GM15510 (cell line): ENCODE results near the gene CIB2.

Experiments
- POLR2A ChIP-seq: IDR thresholded peaks from 3 replicates; pipeline ENCODE4 v1.6.1; 2011; ENCODE audit warnings: borderline replicate concordance; ENCODE audit not compliant: insufficient read length; ENCODE audit errors: extremely low read depth

CIB2 gene

GRCh38 chr15:78131295-78132061, at the start of gene CIB2:
TSS of gene CIB2 (minus strand) at chr15:78131445. CDS start at chr15:78131215, 230 bp downstream.
- peak; percentile 61 for TF ChIP-seq POLR2A

- no peak for TF ChIP-seq POLR2A
These were observed 48.7 kb upstream of the CIB2 start for GRCh38 chr15:78179906-78180305.

GRCh38 chr15:78179286-78179840, 48.1 kb upstream of the CIB2 start:
- no peak for TF ChIP-seq POLR2A

- TF ChIP-seq POLR2A: no peak
These were observed 46.8 kb upstream of the CIB2 start for GRCh38 chr15:78178064-78178463.

- no peak for TF ChIP-seq POLR2A
These were observed 46.2 kb upstream of the CIB2 start for GRCh38 chr15:78177447-78177873.

- no peak for TF ChIP-seq POLR2A
These were observed 44.1 kb upstream of the CIB2 start for GRCh38 chr15:78175330-78175729.

GRCh38 chr15:78174401-78174800, 43.2 kb upstream of the CIB2 start:
- TF ChIP-seq POLR2A: no peak

- TF ChIP-seq POLR2A: no peak
These were observed 40.7 kb upstream of the CIB2 start for GRCh38 chr15:78171864-78172472.

- TF ChIP-seq POLR2A: no peak
These were observed 39.9 kb upstream of the CIB2 start for GRCh38 chr15:78170848-78171773.

- no peak for TF ChIP-seq POLR2A
These were observed 37.4 kb upstream of the CIB2 start for GRCh38 chr15:78168608-78169007.

- TF ChIP-seq POLR2A: no peak
These were observed 36.1 kb upstream of the CIB2 start for GRCh38 chr15:78167227-78167888.

GRCh38 chr15:78164010-78164409, 32.8 kb upstream of the CIB2 start:
- no peak for TF ChIP-seq POLR2A

GRCh38 chr15:78162038-78162437, 30.8 kb upstream of the CIB2 start:
- TF ChIP-seq POLR2A: no peak

- no peak for TF ChIP-seq POLR2A
These were observed 28.1 kb upstream of the CIB2 start for GRCh38 chr15:78159395-78159794.
